Keratinocyte (primary cell): Measurements from ENCODE around the gene TEX29.

ENCODE experiments used
- EZH2 ChIP-seq: IDR thresholded peaks from one replicate; pipeline ENCODE4 v1.6.1; 2012; ENCODE audit warnings: inconsistent platforms, mild to moderate bottlenecking, low read length, moderate library complexity
- TF ChIP-seq, protein P1 (sequence below), 3 experiments: IDR thresholded peaks in 1 of 3; conservative IDR thresholded peaks in 1 of 3; optimal IDR thresholded peaks in 1 of 3; 2 replicates in 2 of 3; 3 replicates in 1 of 3; pipeline versions ENCODE3 to v1.5.1; 2011; ENCODE audit warnings: low read length in 3 of 3, mild to moderate bottlenecking in 3 of 3, moderate library complexity in 2 of 3, control low read depth in 1 of 3, inconsistent platforms in 1 of 3; ENCODE audit not compliant: insufficient read depth in 2 of 3; ENCODE audit errors: extremely low read depth in 1 of 3

DNA sequence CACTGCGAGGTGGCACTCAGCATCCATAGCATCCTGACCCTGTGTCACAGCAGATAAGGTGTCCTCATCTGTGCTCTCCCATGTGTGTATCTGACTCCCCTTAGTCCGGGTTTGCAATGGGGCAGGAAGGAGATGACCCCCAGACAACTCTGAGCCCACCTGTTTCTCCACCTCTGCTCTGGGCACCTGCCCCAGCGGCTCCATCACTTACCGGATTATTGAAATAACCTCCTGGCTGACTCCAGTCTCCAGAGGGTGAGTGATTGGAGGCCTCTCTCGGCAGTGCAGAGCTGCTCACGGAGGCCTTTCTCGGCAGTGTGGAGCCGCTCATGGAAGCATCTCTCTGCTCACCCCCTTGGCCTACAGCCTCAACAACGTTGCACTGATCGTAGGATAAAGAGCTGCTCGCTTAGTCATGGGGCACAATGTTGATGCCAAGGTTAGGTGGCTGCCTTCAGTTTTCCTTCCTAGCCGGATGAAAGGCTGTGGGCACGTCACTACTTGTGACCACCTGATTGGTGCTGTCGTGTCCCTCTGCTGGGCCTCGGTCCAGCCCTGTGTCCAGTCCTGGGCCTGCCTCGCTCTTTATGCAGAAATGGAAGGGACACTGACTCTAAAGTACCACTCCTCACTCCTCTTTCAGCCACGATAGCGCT lies 67.6 kb downstream of the TEX29 start:
- TF ChIP-seq EZH2, result no peak
- TF ChIP-seq, protein P1, sequence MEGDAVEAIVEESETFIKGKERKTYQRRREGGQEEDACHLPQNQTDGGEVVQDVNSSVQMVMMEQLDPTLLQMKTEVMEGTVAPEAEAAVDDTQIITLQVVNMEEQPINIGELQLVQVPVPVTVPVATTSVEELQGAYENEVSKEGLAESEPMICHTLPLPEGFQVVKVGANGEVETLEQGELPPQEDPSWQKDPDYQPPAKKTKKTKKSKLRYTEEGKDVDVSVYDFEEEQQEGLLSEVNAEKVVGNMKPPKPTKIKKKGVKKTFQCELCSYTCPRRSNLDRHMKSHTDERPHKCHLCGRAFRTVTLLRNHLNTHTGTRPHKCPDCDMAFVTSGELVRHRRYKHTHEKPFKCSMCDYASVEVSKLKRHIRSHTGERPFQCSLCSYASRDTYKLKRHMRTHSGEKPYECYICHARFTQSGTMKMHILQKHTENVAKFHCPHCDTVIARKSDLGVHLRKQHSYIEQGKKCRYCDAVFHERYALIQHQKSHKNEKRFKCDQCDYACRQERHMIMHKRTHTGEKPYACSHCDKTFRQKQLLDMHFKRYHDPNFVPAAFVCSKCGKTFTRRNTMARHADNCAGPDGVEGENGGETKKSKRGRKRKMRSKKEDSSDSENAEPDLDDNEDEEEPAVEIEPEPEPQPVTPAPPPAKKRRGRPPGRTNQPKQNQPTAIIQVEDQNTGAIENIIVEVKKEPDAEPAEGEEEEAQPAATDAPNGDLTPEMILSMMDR (optimal IDR thresholded peaks at IDR 0.05 in 1 of 3, IDR thresholded peaks at IDR 0.05 in 1 of 3, conservative IDR thresholded peaks at IDR 0.05 in 1 of 3; ENCODE audit: extremely low read depth in 1 of 3, insufficient read depth in 2 of 3, low read length in 3 of 3), result no peak
